Stomach (tissue), 4 donors: ENCODE results near the gene IKZF4.

Experiments
- POLR2A ChIP-seq, 4 donors: fragments of 450-650 bp; IDR thresholded peaks; one replicate each; pipeline ENCODE4 v1.6.1; 2016; ENCODE audit warnings: antibody characterized with exemption in 4 of 4, control low read depth in 2 of 4, mild to moderate bottlenecking in 1 of 4, moderate library complexity in 1 of 4
- TF ChIP-seq, protein P1 (sequence below), 7 experiments: fragments of 450-650 bp in 4 of 7; fragments of 200-600 bp in 3 of 7; sonication (generic) in 3 of 7; IDR thresholded peaks; one replicate each; pipeline ENCODE4 v1.5.1; 2016 to 2019; ENCODE audit warnings: antibody characterized with exemption in 7 of 7, control low read depth in 2 of 7, mild to moderate bottlenecking in 1 of 7

GRCh38 chr12:56001487-56002100, 19.2 kb upstream of the IKZF4 start:
- TF ChIP-seq, protein P1, sequence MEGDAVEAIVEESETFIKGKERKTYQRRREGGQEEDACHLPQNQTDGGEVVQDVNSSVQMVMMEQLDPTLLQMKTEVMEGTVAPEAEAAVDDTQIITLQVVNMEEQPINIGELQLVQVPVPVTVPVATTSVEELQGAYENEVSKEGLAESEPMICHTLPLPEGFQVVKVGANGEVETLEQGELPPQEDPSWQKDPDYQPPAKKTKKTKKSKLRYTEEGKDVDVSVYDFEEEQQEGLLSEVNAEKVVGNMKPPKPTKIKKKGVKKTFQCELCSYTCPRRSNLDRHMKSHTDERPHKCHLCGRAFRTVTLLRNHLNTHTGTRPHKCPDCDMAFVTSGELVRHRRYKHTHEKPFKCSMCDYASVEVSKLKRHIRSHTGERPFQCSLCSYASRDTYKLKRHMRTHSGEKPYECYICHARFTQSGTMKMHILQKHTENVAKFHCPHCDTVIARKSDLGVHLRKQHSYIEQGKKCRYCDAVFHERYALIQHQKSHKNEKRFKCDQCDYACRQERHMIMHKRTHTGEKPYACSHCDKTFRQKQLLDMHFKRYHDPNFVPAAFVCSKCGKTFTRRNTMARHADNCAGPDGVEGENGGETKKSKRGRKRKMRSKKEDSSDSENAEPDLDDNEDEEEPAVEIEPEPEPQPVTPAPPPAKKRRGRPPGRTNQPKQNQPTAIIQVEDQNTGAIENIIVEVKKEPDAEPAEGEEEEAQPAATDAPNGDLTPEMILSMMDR (IDR thresholded peaks at IDR 0.05): no peak
- TF ChIP-seq POLR2A (IDR thresholded peaks at IDR 0.05): no peak
